SHP77 treated with DMSO at 0.1 percent for 48 hours (cell line): ENCODE data around the gene AOPEP.

Source experiments
- DNase-seq: peaks from one replicate; lab custom pipeline; 2025; lab: John Stamatoyannopoulos, UW

The AOPEP gene

GRCh38 chr9:94850540-94851434 is 124.3 kb downstream of the AOPEP start:
- no peak for DNase-seq

DNA sequence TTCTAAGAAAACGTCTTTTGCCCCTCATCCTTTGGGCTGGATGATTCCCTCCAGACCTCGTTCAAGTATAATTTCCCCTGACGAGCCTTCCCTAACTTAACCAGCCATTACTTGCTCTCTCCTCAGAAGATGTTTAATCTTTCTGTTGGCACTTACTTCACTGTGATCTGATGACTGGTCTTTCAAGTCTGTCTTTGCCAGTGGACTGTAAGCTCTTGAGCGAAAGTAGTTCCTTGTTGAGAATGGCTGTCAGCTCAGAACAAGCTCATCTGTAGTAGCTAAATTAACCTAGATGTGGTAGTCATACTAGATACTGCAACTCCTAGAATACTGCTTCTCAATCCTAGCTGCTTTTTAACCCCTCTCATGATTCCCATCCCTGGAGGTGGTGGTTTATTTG is 125.0 kb downstream of the AOPEP start:
- DNase-seq = no peak

DNA sequence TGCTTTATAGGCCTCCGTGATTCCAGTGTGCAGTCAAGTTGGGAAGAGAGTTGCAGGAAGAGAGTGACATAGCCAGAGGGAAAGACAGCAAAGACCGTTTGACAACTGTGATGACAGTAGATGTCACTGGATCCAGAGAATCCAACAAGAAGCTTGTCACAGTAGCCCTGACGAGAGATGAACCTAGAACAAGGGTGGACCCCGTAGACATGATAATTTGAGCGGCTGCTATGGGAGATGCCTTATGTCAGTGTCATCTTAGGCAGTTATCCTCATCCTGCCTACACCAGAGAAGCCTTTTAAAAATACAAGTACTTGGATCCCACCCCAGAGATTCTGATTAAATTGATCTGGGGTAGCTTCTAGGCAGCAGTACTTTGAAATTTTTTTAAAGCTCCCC is 125.4 kb downstream of the AOPEP start:
- no peak for DNase-seq

- DNase-seq = no peak
These were observed 125.9 kb downstream of the AOPEP start for GRCh38 chr9:94852373-94852772.

GRCh38 chr9:94853887-94854286 is 127.4 kb downstream of the AOPEP start:
- DNase-seq = no peak

DNA sequence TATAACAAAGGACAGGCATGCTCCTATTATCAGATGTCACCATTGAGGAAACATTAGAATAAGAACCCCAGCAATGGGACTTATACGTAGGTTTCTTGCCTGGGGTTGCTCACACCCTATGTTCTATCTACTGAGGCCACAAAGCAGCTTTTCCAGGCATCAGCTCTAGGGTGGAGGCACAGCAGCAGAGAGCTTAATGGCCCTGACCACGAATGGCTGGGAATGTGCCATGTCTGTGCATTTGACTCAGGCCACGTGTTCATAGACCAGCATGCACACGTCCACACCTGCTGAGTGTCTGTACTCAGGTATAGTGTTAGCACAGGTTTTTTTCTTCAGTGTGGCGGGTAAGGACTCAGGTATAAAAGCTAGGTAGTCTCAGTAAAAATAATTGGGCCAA is 129.4 kb downstream of the AOPEP start:
- DNase-seq = no peak

DNA sequence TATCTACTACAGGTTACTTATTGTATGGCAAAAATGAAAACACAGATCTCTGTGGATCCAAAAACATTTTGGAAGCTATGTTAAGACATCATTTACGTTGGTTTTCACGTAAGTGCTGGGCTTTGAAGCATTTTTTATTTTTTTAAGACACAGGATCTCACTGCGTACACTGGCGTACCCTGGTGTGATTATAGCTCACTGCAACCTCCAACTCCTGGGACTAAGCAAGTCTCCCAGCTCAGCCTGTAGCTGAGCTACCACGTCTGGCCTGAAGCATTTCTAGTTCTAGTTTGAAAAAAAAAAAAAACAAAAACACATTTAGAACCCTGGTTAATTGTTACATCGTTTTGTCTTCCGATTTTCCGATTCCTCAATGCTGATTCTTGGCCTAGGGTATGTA is 131.3 kb downstream of the AOPEP start:
- no peak for DNase-seq

- DNase-seq = no peak
These were observed 132.7 kb downstream of the AOPEP start for GRCh38 chr9:94859226-94859625.

DNA sequence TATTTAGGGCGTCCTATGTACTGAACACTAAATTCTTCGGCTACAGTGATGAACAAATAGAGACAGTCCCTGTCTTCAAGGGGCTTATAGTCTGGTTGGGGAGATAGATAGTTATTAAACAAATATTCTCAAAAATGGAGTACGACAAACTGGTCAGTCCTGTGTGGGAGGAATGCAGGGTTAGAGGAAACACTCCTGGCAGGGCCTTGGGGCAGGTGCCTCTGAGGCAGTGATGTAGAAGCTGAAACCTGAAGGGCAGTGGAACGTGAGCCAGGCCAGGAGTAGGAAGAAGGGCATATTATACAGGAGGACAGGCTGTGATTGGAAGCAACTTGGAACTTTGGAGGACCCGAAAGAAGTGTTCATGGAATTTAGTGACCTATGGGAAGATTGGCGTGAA is 133.4 kb downstream of the AOPEP start:
- DNase-seq = no peak

GRCh38 chr9:94860678-94861588 is 134.4 kb downstream of the AOPEP start:
- peak; percentile 74 for DNase-seq

DNA sequence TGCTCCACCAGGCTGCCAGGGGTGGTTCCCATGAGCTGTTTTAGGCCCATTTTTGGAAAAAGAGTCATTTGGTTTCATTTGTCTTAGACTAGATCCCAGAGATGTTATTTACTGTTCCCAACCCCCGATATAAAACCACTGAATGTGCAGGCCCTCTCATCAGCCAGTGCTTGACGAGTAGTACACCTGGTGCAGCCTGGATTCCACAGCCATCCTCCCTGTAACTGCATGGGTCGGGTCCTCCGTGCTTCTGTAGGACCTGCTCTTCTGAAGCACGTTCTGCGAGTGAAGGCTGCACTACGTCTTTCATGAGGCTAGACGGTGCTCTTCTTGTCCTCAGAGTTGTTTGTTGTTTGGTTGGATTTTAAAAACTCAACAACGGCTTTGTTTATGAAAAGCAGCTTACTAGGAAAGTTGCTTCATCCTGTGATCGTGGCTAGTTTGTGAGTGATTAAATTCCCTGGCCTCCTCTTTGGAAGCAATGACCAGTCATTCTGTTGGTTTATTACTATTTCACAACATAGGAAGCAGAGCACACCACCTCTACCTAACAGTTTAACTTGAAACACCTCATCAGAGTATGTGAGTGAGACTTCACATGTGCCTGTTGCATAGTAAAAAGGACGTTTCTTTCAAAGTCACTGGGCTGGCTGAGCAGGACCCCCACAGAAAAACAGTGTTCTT is 135.2 kb downstream of the AOPEP start:
- peak; percentile 69 for DNase-seq

GRCh38 chr9:94864196-94864595 is 137.7 kb downstream of the AOPEP start:
- DNase-seq = no peak

- no peak for DNase-seq
These were observed 138.5 kb downstream of the AOPEP start for GRCh38 chr9:94864862-94865509.

DNA sequence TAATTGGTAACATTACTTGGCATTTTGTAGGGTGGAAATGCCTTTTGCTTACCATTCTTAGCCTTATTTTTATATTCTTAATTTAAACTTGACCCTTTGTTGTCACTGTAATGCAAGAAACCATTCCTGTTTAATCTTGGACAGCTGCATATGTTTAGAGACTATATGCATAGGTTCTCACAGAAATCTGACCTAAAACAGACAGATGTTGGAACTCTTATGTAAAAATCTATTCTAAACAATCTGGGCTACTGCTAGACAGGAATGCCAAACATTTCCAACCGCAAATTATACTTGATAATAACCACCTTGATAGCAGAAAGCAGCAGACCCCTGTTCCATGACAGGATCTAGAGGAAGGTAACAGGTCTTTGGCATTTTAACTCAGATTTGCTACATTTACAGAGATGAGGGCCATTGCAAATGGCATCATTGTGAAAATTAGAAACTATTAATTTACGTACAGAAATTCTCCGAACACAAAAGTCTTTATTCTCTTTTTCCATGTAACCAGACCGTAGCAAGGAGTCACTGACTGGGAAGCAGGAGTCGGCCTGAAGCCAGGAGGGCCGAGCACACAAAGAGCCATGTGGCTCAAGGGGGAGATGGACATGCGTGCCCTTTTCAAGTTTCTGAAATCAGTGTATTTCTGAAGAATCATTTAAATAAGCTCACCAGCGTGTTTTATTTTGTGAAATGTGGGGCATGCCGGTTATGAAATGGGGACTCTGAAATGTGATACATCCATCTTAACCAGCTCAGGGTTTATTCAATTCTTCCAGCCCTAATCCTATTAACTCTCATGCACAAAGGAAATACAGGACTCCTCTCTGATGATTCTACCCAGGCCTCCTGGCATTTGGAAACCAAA is 139.3 kb downstream of the AOPEP start:
- DNase-seq = peak; percentile 89

GRCh38 chr9:94866770-94867169 is 140.3 kb downstream of the AOPEP start:
- DNase-seq = no peak

DNA sequence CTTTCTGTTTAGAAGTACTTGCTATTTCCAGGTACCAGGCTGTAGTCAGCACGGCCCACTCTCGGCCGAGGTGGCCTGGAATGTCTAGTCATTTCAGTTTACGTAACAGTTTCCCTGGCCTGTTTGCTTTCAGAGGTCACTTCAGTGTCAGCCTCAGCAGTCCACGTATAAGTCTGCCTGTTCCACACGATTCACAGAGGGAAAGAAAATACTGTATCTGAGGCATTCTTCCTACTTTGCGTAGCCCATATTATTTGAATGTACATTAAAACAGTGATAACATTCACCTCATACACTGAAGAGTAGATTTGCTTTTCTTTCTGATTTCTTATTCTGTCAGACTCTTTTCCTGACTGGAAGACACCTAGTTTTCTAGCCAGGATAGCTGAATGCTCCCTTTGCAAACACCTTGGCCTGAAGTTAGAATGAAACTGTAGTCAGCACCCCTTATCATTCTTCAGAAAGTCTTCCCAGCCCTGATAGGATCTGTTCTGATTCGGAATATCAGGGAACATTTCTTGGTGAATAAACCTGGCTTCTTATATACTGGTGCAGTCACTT is 140.9 kb downstream of the AOPEP start:
- peak; percentile 64 for DNase-seq

DNA sequence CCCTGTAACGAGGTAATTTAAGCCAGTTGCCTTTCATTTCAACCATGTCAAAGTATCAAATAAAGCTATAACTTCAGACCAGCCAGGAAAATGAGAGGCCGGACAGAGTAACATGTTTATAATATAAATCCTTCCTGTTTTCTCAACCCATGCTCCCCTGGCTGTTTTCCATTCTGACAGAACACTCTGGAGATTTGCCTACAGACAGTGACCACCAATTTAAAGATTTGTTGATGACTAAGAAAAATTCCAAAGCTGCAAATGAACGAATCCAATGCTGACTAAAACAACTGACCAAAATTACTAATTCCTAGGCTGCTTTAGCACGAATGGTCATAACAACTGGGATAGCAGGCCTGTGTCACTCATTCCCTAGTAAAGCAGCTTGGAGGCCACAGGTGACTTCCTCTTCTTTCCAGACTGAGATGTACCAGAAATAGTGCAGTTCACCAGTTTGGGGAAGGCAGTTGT is 141.4 kb downstream of the AOPEP start:
- no peak for DNase-seq

- no peak for DNase-seq
These were observed 142.0 kb downstream of the AOPEP start for GRCh38 chr9:94868464-94868863.

DNA sequence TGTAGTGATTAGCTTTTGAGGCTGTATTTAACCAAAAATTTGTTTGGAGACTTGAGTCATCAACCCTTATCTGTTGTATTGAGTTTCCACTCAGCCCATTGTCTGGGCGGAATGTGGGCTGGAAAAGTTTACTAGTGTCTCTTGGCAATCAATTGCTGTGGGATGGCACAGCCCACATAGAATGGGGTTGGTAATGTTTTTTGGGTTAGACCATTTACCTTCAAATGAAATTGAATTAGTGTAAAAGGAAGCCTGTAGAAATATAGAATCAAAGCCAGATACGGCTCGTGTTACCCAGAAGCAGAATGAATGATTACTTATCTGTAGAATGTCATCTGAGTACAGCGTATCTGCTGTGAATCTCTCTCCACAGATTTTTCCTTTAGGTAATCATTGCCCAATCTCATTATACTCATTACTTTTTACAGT is 142.9 kb downstream of the AOPEP start:
- no peak for DNase-seq

DNA sequence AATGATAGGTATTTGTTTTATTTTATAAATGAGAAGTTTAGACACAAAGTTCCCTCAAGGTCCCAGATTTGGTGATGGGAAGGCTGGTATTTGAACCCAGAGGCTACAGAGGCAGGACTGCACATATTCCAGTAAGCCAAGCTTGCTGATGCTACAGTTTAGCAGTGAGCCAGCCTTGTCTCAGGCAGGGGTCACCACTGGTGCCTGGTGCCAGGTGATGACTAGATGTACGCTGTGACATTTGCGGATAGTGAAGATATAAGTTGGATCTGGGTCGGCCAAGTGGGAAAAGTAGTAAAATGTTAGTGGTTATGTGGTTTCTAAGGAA is 143.9 kb downstream of the AOPEP start:
- DNase-seq = no peak
